Activated gamma-delta T cell treated with anti-CD3 and anti-CD28 coated beads, Interleukin-2, amount 50 U/mL, for 16 hours (primary cell): ENCODE results near the gene BRAT1.

ENCODE experiments used
- DNase-seq: peaks from one replicate; pipeline ENCODE4 v3.0.0-alpha.2; 2020; ENCODE audit warnings: low read depth

BRAT1 gene

GRCh38 chr7:2510130-2510776, 45.1 kb downstream of the BRAT1 start:
- no peak for DNase-seq

GRCh38 chr7:2509298-2509906, 45.9 kb downstream of the BRAT1 start:
- DNase-seq, result no peak

GRCh38 chr7:2508327-2509215, 46.8 kb downstream of the BRAT1 start:
- peak; percentile 66 for DNase-seq

DNA sequence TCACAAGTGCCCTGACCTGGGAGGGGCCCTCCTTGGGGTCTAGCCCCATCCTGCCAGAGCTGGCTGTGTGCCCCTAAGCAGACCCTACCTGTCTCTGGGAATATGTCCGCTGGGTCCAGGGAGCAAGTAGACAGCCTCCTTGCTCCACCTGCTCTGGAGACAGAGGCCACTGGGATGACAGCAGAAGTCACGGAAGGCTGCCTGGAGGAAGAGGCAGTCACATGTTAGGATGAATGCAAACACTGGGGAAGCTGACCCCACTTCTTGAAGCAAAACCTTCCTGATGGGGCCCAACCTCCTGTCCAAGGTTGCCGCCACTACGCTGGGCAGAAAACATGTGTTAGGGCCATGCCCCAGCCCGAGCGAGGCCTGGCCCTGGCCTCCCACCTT, 47.4 kb downstream of the BRAT1 start:
- no peak for DNase-seq

- no peak for DNase-seq
Observed at GRCh38 chr7:2507208-2507916, 48.0 kb downstream of the BRAT1 start.

DNA sequence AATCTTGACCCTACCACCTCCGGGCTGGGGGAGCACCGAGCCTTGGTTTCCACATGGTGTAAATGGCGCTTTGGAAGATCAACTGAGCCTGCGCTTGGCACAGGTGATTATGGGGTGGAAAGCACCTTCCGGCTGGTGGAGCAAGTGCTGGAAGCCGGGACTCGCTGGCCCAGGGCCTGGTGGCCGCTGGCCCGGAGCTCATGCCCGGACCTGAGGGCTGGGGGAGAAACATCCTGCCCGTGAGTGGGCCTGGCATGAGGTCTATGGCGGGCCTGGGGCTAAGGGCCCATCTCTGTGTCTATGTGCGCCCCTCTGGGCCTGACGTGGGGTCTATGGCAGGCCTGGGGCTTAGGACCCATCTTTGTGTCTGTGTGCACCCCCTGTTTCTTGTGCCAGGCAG, 49.9 kb downstream of the BRAT1 start:
- DNase-seq, result no peak

GRCh38 chr7:2504889-2505375, 50.4 kb downstream of the BRAT1 start:
- DNase-seq, result no peak

GRCh38 chr7:2504128-2504888, 51.0 kb downstream of the BRAT1 start:
- no peak for DNase-seq

- DNase-seq, result no peak
Observed at GRCh38 chr7:2503056-2503941, 52.0 kb downstream of the BRAT1 start.

DNA sequence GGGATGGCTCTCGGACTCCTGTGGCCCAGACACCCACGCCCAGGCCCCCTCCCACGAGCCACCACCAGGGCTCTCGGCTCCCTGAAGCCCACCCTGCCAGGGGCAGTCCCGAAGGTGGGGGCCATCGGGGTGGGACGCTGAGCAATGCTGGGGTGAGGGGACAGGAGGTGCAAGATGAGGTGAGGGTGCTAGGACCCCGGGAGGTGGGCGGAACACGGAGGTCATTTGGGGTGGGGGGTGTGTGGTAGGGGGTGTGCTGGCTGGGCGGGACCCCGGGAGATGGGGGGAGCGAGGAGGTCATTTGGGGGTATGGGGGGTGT, 52.7 kb downstream of the BRAT1 start:
- DNase-seq, result no peak

DNA sequence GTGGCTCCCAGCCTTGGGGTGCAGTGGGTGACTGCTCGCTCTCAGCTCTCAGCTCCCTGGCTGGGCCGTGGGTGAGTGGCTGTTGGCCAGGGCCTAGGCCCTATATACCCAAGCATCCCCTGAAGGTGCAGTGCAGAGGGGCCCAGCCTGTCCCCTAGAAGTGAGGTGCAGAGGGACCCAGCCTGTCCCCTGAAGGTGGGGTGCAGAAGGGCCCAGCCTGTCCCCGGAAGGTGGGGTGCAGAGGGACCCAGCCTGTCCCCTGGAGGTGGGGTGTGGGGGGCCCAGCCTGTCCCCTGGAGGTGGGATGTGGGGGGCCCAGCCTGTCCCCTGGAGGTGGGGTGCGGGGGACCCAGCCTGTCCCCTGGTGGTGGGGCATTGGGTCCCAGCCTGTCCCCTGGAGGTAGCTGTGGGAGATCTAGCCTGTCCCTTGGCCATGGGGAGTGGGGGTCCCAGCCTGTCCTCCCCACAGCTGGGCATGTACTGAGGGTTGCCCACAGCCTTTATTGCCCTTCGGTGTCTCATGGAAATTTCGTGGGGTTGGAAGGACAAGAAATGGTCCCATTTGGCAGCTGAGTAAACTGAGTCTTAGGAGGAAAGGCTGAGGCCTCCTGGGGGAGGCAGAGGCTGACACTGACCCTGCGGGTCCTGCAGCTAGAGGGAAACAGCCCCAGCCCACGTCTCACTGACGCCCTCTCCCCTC, 53.2 kb downstream of the BRAT1 start:
- no peak for DNase-seq

DNA sequence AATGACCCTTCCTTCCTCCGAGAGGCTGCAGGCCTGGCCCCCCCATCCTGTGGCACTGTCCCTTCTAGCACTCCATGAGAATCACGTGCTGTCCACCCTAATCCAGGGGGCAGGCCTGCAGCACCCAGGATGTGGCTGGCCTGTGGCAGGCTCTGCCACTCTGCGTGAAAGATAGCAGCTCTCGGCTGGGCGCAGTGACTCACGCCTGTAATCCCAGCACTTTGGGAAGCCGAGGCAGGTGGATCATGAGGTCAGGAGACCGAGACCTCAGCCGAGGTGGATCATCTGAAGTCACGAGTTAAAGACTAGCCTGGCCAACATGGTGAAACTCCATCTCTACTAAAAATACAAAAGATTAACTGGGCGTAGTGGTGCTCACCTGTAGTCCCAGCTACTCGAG, 54.6 kb downstream of the BRAT1 start:
- no peak for DNase-seq

- no peak for DNase-seq
Observed at GRCh38 chr7:2499719-2500430, 55.4 kb downstream of the BRAT1 start.

DNA sequence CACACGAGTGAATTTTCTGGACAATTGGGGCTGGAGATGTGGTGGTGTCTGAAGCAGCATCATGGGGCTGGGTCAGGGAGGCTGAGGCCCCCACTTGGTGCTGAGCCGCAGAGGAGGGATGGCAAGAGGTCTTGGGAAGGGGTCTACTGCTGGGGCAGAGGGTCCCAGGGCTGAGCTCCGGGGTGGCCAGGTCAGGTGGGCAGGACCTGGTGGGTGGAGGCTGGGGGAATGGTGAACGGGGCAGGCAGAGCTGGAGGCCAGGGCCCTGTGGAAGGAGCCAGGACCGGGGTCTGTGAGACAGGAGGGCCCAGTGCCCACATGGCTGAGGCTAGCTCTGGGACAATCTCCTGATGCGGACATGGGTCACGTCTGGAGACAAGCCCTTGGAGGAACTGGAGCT, 56.1 kb downstream of the BRAT1 start:
- no peak for DNase-seq

- no peak for DNase-seq
Observed at GRCh38 chr7:2498708-2499107, 56.6 kb downstream of the BRAT1 start.

DNA sequence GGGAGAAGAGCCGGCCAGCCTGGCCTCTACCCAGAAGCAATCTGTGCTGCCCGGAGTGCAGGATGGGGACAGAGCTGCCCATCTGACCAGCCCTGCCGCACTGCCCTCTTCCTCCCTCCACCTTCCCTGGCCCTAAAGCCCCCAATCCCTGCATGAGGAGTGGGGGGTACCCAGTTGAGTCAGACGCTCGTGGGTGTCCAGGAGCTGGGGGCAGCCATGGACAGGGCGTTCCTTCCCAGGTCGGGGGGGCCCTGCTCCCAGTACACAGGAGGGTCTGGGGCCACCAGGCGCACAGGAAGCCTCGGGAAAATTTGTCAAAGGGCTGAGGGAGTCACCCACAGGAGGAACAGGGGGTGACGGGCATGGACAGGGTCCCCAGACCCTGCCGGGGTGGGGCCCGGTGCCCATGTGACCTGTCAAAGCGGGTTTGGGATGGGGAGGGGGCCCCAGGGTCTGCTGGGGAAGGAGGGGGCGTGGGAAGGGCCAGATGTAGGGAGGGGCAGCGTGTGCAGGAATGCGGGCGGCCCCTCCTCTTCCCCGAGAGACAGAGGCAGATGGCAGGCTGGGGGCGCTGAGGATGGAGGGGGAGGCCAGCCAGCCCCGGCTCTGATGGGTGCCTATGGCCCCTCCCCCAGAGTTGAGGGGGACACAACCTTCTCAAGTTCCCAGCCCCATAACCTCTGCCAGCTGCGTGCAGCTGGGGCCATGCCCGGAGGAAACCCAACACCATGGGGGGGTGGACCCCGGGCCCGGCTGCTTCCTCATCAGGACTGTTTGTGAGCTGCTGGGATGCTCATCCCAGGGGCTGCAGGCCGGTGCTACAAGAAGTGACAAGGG, 57.6 kb downstream of the BRAT1 start:
- DNase-seq, result no peak

GRCh38 chr7:2497065-2497464, 58.3 kb downstream of the BRAT1 start:
- DNase-seq, result no peak

- no peak for DNase-seq
Observed at GRCh38 chr7:2496375-2496774, 58.9 kb downstream of the BRAT1 start.
